UCSD-AML1 (cell line): ENCODE results near the gene TMEM120A.

Experiments used
- DNase-seq: peaks from one replicate; lab custom pipeline; 2025; ENCODE audit not compliant: unreplicated experiment; lab: John Stamatoyannopoulos, UW

Gene TMEM120A

DNA sequence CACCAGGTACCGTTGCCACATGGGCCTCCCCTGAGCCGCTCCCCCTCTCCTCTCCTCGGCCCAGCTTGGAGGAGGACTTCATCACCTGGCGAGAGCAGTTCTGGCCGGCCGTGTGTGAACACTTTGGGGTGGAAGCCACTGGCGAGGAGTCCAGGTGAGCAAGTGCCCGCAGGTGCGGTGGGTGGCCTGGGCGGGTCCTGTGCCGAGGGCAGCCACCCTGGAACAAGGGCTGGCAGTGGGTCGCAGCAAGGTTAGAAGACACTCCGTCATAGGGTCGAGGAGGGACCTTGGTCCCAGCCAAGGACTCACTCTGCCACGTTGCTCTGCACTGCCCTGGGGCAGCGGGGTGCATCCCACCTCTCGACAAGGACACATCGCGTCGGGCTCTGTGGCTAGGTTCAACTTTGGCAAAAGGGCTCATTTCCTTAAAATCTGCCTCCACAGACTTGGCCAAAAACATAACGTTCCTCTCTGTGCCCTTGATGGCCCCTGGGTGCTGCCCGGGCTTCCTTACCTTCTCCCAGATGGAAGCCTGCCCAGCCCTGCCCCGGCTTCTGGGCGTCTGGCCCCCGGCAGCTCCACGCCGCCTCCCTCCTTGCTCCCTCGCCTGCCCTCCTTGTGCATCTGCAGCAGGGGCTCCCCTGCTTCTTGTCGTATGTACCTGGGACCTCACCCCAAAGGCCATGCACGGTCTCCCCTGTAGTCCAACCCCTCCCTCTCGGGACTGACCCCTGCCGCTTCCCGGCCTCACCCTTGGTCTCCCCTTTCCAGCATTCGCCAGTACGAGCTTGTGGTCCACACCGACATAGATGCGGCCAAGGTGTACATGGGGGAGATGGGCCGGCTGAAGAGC, 12.7 kb downstream of the TMEM120A start:
- no peak for DNase-seq

DNA sequence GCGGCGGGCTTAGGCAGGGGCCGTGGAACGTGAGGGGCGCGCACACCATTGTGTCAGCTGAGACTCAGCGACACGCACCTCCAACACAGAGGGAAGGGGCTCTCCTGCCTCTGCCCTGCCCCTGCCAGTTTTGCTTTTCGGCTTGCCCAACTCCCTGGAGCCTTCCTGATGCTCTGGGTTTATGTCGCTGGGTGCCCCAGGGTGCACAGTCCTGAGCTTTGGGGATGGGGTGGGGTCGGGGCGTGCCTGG, 13.3 kb downstream of the TMEM120A start:
- no peak for DNase-seq

- no peak for DNase-seq
These were observed 13.8 kb downstream of the TMEM120A start for GRCh38 chr7:75980430-75981202.

- DNase-seq = no peak
These were observed 14.5 kb downstream of the TMEM120A start for GRCh38 chr7:75979759-75980429.

DNA sequence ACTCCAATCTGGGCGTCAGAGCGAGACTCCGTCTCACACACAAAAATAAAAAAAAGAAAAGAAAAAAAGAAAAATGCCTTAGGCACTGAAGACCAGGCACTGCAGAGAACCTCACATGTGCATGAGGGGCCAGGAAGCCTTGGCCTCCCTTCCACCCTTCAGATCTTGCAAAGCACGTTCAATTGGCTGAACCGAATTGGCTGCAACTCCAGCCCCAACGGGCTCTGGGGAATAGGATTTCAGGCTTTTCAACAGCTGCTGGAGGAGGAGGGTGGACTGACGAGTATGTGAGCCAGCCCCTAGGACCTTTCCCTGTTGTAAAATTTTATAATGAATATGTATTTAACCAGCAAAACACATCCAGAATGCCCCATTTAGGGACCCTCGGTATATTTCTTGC, 16.7 kb downstream of the TMEM120A start:
- DNase-seq = no peak

GRCh38 chr7:75971961-75972763, 22.2 kb downstream of the TMEM120A start:
- DNase-seq = peak; percentile 32

DNA sequence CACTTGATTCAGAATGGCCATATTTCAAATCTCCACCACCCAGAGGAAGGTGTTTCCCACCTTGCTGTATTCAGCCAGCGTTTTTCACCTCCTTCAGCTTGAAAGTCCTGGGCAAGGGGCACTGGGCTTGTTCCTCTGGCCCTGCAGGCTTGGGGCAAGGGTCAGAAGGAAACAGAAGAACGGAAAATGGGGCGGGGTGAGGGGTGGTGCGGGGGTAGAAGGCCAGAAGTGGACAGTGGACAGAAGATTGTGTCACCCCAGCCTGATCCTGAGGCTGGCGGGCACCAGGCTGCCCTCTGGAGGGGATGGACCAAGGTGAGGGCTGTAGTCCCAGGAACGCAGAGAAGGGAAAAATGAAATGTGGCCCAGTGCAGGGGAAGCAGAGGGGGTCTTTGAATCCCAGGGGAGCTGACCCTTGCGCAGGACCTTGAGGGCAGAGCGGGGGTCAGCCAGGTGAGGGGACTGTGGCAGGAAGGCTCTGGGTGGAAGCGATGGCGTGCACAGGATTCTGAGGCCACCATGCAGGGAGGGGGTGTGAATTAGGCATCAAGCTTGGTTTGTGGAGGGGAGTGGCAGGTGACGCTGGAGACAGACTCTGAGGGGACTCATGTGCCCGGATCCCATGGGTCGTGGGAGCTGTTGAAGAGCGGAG, 23.0 kb downstream of the TMEM120A start:
- DNase-seq = no peak

GRCh38 chr7:75969704-75970498, 24.5 kb downstream of the TMEM120A start:
- no peak for DNase-seq

DNA sequence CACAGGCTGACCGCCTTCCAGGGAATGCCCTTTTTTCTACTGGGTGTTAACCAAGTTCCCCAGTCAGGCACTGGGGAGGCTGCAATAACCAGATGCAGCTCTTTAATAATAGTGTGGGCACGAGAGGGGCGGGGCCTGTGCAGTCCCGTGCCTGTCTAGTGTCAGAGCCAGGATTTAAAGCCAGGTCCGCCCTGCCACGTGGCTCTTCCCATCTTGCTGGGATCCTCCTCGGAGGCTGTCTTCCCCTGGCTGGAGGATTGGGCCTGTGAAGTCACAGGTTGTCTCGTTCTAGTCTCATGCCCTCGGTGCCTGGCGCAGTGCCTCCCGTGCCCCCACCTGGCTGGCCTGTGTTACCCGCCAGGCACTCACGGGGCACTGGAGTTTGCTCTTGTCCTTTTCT, 25.2 kb downstream of the TMEM120A start:
- no peak for DNase-seq

- DNase-seq = no peak
These were observed 25.8 kb downstream of the TMEM120A start for GRCh38 chr7:75968561-75969001.

- DNase-seq = no peak
These were observed 26.4 kb downstream of the TMEM120A start for GRCh38 chr7:75968012-75968411.

GRCh38 chr7:75967487-75967997, 26.9 kb downstream of the TMEM120A start:
- peak; percentile 12 for DNase-seq

GRCh38 chr7:75967055-75967454, 27.3 kb downstream of the TMEM120A start:
- no peak for DNase-seq

DNA sequence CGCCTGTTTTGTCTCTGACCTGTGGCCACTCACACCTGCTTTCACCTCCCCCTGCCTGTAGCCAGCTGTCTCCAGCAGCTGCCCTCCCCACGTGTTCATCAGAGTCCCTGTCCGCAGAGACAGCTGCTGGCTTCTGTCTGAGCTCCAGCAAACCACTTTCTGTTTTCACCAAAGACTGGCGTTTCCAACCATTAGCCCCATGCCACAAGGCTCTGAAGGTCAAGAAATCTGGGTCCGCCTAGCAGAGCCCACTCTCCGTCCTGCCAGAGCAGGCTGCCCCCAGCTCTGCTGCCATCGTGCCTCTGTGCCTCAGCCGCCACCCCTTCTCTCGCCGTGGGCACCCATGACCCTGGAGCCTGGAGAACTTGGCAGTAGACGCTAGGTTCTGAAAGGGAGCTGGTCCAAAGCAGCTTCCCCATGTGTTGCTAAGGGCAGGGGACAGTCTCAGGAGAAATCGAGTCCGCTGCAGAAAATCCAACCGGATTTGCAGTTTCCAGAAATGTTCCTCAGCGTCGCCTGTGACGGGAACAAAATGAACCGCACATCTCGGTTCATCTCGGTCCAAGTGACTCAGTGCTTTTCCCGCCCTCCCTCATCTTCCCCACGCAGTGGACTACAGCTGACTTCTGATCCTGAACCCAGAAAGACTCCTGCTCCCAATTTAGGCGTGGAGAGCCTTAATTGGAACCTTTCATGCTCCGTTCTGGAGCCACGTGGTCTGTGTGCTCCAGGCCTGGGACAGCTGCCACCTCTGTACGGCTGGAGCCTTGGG, 28.0 kb downstream of the TMEM120A start:
- DNase-seq = no peak

DNA sequence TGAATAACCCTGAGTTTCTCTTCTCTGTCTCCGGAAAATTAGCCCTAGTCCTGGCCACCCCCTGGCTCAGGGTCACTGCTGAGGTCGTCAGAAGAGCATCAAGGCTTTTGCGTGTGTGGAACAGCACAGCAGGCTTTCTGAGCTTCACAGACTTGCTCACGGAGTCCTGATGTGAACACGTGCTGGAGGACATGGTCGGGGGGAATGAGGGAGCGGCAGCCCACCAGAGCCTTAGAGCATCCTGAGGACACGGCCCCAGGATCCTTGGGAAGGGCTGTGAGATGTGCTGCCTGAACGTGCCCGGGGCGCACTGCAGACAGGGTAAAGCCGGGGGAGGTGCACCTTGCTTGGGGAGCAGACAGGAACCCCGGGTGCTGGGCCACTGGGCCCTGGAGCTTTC, 28.8 kb downstream of the TMEM120A start:
- DNase-seq = no peak

DNA sequence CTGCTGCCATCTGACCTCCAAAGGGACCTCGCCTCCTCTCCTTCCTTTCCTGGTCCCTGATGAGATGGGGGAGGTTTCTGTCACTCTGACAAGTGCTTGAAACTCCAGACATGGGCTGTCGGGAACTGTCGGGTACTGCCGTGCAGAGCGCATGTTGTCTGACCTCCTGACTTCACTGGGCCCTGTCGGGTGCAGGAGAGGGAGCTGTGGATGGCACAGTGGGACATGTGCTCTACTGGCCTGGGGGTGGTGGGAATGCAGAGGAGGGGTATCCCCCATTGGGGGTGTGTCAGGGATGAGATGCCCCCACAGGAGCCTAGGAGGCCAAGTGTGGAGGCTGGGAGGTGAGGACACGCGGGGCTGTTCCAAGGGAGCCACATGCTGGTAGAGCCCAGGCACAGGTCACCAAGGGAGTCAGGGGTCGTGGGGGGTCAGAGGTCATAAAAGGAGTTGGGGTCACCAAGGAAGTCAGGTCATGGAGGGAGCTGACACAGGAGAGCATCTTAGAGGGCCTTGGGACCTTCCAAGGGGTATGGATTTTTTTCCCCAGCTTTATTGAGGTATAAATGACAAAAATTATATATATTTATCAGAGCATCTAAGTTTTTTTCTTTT, 30.9 kb downstream of the TMEM120A start:
- no peak for DNase-seq

- DNase-seq = no peak
These were observed 31.6 kb downstream of the TMEM120A start for GRCh38 chr7:75962607-75963380.

DNA sequence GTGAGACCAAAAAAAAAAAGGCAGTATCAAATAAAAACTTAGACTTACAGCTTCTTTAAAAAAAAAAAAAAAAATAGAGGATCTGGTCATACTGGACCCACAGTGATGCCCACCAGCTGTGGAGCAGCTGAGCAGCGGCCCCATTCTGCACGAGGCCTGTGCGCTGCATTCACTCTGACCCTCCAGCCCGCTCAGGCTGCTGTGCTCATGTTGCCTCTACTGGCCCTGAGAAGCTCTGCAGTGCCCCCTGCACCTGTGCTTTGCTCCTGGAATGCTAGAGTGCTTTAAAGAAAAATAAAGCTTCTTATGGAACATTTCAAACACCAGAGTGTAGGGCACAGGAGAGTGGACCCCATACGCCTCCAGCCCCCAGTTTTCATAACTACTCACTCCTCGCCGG, 33.2 kb downstream of the TMEM120A start:
- DNase-seq = no peak
